Measurements from ENCODE around the gene WSCD2.

DNA sequence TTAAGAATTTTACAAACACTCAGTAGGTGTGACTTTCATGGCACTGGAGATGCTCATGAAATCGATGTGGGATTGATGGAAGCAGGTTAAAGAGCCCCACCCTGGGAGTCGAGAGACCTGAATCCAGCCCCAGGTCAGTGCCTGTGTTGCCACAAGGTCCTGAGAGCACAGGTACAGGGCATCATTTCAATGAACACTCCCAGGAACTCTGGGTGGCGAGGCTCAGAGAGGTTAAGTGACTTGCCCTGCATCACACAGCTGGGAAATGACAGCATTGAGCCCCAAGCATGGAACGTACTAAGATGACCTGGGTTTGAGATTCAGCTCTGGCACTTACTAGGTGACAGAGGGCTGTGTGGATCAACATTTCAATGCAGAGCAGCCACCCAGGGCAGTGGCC, 111.8 kb downstream of the WSCD2 start:
- no peak for TF ChIP-seq ZNF274 (IDR thresholded peaks at IDR 0.05; ENCODE audit: low read depth, low read length)
- no peak for TF ChIP-seq YY1 (IDR thresholded peaks at IDR 0.05; ENCODE audit: insufficient read depth, insufficient read length)
- no peak for TF ChIP-seq SUZ12 (IDR thresholded peaks at IDR 0.05; ENCODE audit: extremely low read depth, insufficient read depth, insufficient read length)

All from NT2/D1 (cell line).